ENCODE results near the gene TSC22D1. TPM values are rescaled to one million over a fixed set of nuclear protein-coding genes. Genes with fewer than 3 reads are reported as not detected.

The TSC22D1 gene
- total and polyA plus RNA-seq, 4 donors: 21.0 to 43.5 (median 37.0) TPM

DNA sequence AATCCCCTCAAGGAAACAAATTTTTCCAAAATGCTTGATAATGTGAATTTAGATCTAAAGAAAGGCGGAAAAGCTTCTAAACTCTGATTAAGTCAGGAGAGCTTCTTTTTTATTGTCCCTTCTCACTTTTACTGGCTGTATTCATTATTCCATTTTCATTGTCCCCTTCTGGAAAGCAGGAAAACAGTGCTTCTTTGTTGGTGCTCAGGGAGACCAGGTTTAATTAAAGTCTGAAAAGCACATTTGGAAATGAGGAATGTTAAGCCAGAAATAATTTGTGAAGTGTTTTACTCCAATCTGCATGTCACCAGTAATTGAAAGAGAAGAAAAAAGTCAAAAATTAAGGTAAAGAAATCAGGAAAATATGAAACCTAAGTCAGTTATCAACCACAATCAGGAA is 43.5 kb upstream of the TSC22D1 start (continued):
- TF ChIP-seq, protein P1, sequence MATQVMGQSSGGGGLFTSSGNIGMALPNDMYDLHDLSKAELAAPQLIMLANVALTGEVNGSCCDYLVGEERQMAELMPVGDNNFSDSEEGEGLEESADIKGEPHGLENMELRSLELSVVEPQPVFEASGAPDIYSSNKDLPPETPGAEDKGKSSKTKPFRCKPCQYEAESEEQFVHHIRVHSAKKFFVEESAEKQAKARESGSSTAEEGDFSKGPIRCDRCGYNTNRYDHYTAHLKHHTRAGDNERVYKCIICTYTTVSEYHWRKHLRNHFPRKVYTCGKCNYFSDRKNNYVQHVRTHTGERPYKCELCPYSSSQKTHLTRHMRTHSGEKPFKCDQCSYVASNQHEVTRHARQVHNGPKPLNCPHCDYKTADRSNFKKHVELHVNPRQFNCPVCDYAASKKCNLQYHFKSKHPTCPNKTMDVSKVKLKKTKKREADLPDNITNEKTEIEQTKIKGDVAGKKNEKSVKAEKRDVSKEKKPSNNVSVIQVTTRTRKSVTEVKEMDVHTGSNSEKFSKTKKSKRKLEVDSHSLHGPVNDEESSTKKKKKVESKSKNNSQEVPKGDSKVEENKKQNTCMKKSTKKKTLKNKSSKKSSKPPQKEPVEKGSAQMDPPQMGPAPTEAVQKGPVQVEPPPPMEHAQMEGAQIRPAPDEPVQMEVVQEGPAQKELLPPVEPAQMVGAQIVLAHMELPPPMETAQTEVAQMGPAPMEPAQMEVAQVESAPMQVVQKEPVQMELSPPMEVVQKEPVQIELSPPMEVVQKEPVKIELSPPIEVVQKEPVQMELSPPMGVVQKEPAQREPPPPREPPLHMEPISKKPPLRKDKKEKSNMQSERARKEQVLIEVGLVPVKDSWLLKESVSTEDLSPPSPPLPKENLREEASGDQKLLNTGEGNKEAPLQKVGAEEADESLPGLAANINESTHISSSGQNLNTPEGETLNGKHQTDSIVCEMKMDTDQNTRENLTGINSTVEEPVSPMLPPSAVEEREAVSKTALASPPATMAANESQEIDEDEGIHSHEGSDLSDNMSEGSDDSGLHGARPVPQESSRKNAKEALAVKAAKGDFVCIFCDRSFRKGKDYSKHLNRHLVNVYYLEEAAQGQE (IDR thresholded peaks at IDR 0.05): no peak
- TF ChIP-seq RAD21 (IDR thresholded peaks at IDR 0.05): no peak

DNA sequence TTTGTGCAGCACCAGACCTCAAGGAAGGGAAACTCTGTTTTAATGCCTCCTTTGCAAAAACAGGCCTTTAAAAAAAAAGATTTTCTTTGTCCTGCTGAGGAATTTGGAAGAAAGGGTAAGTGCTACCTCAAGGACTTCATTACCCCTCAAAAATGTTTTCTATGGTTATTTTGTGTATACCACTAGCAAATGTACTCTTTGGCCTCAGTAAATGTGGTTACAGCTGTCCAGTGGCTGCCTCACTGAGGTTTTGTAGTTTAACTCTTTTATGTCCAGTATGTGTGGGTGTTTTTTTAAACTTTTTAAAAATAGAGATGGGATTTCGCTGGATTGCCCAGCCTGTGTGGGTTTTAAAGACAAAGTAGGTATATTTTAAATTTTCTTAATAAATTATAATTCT is 42.2 kb upstream of the TSC22D1 start:
- H3K4me1 ChIP-seq (ENCODE audit: control insufficient read depth in 4 of 4, insufficient read depth in 4 of 4, low read length in 3 of 4): no peaks in the 10 kb centered on the region
- no peaks in the 10 kb centered on the region for H3K9me3 ChIP-seq (ENCODE audit: control insufficient read depth in 4 of 4, low read length in 3 of 4)
- no peak overlapping the region for H3K27ac ChIP-seq (ENCODE audit: low read depth in 1 of 2, low read length in 2 of 2)
- no peak overlapping the region for H3K4me3 ChIP-seq (ENCODE audit: low read depth in 1 of 3, low read length in 3 of 3)
- H3K36me3 ChIP-seq (ENCODE audit: control insufficient read depth in 4 of 4, insufficient read depth in 3 of 4, low read depth in 1 of 4, low read length in 3 of 4): no peaks in the 10 kb centered on the region
- no peak overlapping the region for H3K9ac ChIP-seq (ENCODE audit: low read depth in 1 of 2, low read length in 2 of 2)
- DNase-seq (ENCODE audit: low spot score): no peak
- 81% methylated on average over 1 of the region's 1 CpG for WGBS
- H3K27me3 ChIP-seq (ENCODE audit: control insufficient read depth in 4 of 4, insufficient read depth in 4 of 4, low read length in 3 of 4): no peaks in the 10 kb centered on the region
- no peak for TF ChIP-seq RAD21 (IDR thresholded peaks at IDR 0.05)
- no peak for TF ChIP-seq YY1 (IDR thresholded peaks at IDR 0.05)

DNA sequence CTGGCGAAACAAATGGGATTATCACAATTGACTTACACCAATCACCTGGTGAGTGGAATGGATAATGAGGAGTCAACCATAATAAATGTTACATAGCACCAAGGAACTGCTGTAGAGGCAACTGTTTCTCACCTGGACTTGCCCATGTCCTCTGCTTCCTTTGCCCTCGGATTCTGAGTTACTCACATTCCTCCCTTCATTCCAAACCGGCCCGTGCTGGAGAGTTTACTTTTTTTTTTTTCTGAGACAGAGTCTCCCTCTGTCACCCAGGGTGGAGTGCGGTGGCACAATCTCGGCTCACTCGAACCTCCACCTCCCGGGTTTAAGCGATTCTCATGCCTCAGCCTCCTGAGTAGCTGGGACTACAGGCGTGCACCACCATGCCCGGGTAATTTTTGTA is 41.5 kb upstream of the TSC22D1 start:
- H3K9ac ChIP-seq (ENCODE audit: low read depth in 1 of 2, low read length in 2 of 2): no peak overlapping the region
- no peak for TF ChIP-seq JUND (IDR thresholded peaks at IDR 0.05)
- TF ChIP-seq, protein P1 (IDR thresholded peaks at IDR 0.05): no peak
- TF ChIP-seq, protein P2, sequence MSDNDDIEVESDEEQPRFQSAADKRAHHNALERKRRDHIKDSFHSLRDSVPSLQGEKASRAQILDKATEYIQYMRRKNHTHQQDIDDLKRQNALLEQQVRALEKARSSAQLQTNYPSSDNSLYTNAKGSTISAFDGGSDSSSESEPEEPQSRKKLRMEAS (IDR thresholded peaks at IDR 0.05): no peak
- TF ChIP-seq FOXA1 (IDR thresholded peaks at IDR 0.05): no peak
- no peak for TF ChIP-seq FOXA2 (IDR thresholded peaks at IDR 0.05)
- no peak for TF ChIP-seq GABPA (IDR thresholded peaks at IDR 0.05 in 1 of 2, conservative IDR thresholded peaks at IDR 0.05 in 1 of 2)
- no peak for TF ChIP-seq NR2F2 (IDR thresholded peaks at IDR 0.05)
- no peak for TF ChIP-seq HNF4A (conservative IDR thresholded peaks at IDR 0.05)
- TF ChIP-seq TAF1 (conservative IDR thresholded peaks at IDR 0.05): no peak
- TF ChIP-seq SP1 (IDR thresholded peaks at IDR 0.05): no peak
- TF ChIP-seq EGR1 (IDR thresholded peaks at IDR 0.05; ENCODE audit: low read depth in 2 of 2): no peak
- TF ChIP-seq RXRA (IDR thresholded peaks at IDR 0.05): no peak
- TF ChIP-seq HNF4G (IDR thresholded peaks at IDR 0.05): no peak
- TF ChIP-seq RAD21 (IDR thresholded peaks at IDR 0.05): no peak
- no peaks in the 10 kb centered on the region for H3K4me1 ChIP-seq (ENCODE audit: control insufficient read depth in 4 of 4, insufficient read depth in 4 of 4, low read length in 3 of 4)
- H3K4me3 ChIP-seq (ENCODE audit: low read depth in 1 of 3, low read length in 3 of 3): no peak overlapping the region
- H3K9me3 ChIP-seq (ENCODE audit: control insufficient read depth in 4 of 4, low read length in 3 of 4): no peaks in the 10 kb centered on the region
- no peaks in the 10 kb centered on the region for H3K27me3 ChIP-seq (ENCODE audit: control insufficient read depth in 4 of 4, insufficient read depth in 4 of 4, low read length in 3 of 4)
- no peak for DNase-seq (ENCODE audit: low spot score)
- WGBS: 79% methylated on average over 11 of the region's 11 CpGs
- no peaks in the 10 kb centered on the region for H3K36me3 ChIP-seq (ENCODE audit: control insufficient read depth in 4 of 4, insufficient read depth in 3 of 4, low read depth in 1 of 4, low read length in 3 of 4)
- H3K27ac ChIP-seq (ENCODE audit: low read depth in 1 of 2, low read length in 2 of 2): no peak overlapping the region
